22Rv1 (cell line): Measurements from ENCODE around the gene B3GAT3.

ENCODE experiments used
- ZFX ChIP-seq: fragments of 450-650 bp; IDR thresholded peaks from 2 replicates; pipeline ENCODE4 v1.6.1; 2017; ENCODE audit warnings: antibody characterized with exemption, borderline replicate concordance
- TF ChIP-seq, protein P1 (sequence below): fragments of 450-650 bp; IDR thresholded peaks from 2 replicates; pipeline ENCODE4 v1.5.1; 2017; ENCODE audit warnings: mild to moderate bottlenecking

GRCh38 chr11:62575156-62575555 lies 46.6 kb downstream of the B3GAT3 start:
- TF ChIP-seq, protein P1, sequence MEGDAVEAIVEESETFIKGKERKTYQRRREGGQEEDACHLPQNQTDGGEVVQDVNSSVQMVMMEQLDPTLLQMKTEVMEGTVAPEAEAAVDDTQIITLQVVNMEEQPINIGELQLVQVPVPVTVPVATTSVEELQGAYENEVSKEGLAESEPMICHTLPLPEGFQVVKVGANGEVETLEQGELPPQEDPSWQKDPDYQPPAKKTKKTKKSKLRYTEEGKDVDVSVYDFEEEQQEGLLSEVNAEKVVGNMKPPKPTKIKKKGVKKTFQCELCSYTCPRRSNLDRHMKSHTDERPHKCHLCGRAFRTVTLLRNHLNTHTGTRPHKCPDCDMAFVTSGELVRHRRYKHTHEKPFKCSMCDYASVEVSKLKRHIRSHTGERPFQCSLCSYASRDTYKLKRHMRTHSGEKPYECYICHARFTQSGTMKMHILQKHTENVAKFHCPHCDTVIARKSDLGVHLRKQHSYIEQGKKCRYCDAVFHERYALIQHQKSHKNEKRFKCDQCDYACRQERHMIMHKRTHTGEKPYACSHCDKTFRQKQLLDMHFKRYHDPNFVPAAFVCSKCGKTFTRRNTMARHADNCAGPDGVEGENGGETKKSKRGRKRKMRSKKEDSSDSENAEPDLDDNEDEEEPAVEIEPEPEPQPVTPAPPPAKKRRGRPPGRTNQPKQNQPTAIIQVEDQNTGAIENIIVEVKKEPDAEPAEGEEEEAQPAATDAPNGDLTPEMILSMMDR: no peak
- no peak for TF ChIP-seq ZFX
